Measurements from ENCODE around the gene LCLAT1. TPM values are rescaled to one million over a fixed set of nuclear protein-coding genes. Genes with fewer than 3 reads are reported as not detected.
"Not testable (repeated sequence)": the region's sequence is repeated elsewhere in the genome, so short reads cannot be mapped to it uniquely, and the experiment has no call there.

LCLAT1 gene
- total RNA-seq, 1 donor from 2014 or later, result 31.4 TPM

- Mint-ChIP-seq H3K4me1 (peaks cover 10% of the 10 kb centered on the region), H3K9me3 (peaks cover 22% of the 10 kb centered on the region), H3K36me3 (ENCODE audit: low read depth) (peaks cover 37% of the 10 kb centered on the region)
- H3K27me3 Mint-ChIP-seq; H3K27ac Mint-ChIP-seq; H3K4me3 Mint-ChIP-seq; intact Hi-C loops (cut with micrococcal nuclease); DNase-seq: not testable (repeated sequence)
These were observed 48.9 kb downstream of the LCLAT1 start for GRCh38 chr2:30495896-30496295.

GRCh38 chr2:30499681-30500080 is 52.6 kb downstream of the LCLAT1 start:
- intact Hi-C loops (cut with micrococcal nuclease), result loop anchor here (10.0 kb wide), 1 partner anchor 175 kb away; no protein-coding TSS in a partner anchor
- H3K36me3 Mint-ChIP-seq (ENCODE audit: low read depth), result peaks cover 50% of the 10 kb centered on the region

GRCh38 chr2:30500699-30501098 is 53.7 kb downstream of the LCLAT1 start:
- Mint-ChIP-seq H3K9me3 (peaks cover 23% of the 10 kb centered on the region), H3K36me3 (ENCODE audit: low read depth) (peaks cover 47% of the 10 kb centered on the region), H3K27ac (no peak overlapping the region), H3K4me1 (peaks cover 29% of the 10 kb centered on the region), H3K27me3 (no peaks in the 10 kb centered on the region), H3K4me3 (no peak overlapping the region)
- intact Hi-C loops (cut with micrococcal nuclease), result loop anchor here (10.0 kb wide), 1 partner anchor 174 kb away; no protein-coding TSS in a partner anchor
- DNase-seq, result peak; percentile 6

More at GRCh38 chr2:30499681-30500080, 52.6 kb downstream of the LCLAT1 start:
- peaks cover 27% of the 10 kb centered on the region for H3K9me3 Mint-ChIP-seq
- H3K4me3 Mint-ChIP-seq, result no peak overlapping the region
- no peaks in the 10 kb centered on the region for H3K27me3 Mint-ChIP-seq
- peaks cover 28% of the 10 kb centered on the region for H3K4me1 Mint-ChIP-seq
- H3K27ac Mint-ChIP-seq, result no peak overlapping the region
- DNase-seq, result no peak

GRCh38 chr2:30502310-30502709 is 55.3 kb downstream of the LCLAT1 start:
- DNase-seq, result no peak
- intact Hi-C loops (cut with micrococcal nuclease), result loop anchor here (10.0 kb wide), 1 partner anchor 172 kb away; no protein-coding TSS in a partner anchor
- peaks cover 22% of the 10 kb centered on the region for H3K4me1 Mint-ChIP-seq
- H3K9me3 Mint-ChIP-seq, result peaks cover 21% of the 10 kb centered on the region
- H3K4me3 Mint-ChIP-seq, result no peak overlapping the region
- H3K27ac Mint-ChIP-seq, result no peak overlapping the region
- H3K36me3 Mint-ChIP-seq (ENCODE audit: low read depth), result peaks cover 36% of the 10 kb centered on the region
- H3K27me3 Mint-ChIP-seq, result no peaks in the 10 kb centered on the region

- no peak for DNase-seq
- Mint-ChIP-seq H3K4me1 (peaks cover 22% of the 10 kb centered on the region), H3K4me3 (no peak overlapping the region), H3K36me3 (ENCODE audit: low read depth) (peaks cover 33% of the 10 kb centered on the region), H3K9me3 (peaks cover 23% of the 10 kb centered on the region), H3K27me3 (no peaks in the 10 kb centered on the region), H3K27ac (peak overlapping the region; percentile 21)
- intact Hi-C loops (cut with micrococcal nuclease), result loop anchor here (10.0 kb wide), 1 partner anchor 172 kb away; no protein-coding TSS in a partner anchor
These were observed 56.1 kb downstream of the LCLAT1 start for GRCh38 chr2:30503007-30503694.

GRCh38 chr2:30503695-30504052 is 56.6 kb downstream of the LCLAT1 start:
- Mint-ChIP-seq H3K27me3 (no peaks in the 10 kb centered on the region), H3K9me3 (peaks cover 21% of the 10 kb centered on the region), H3K4me3 (no peak overlapping the region), H3K27ac (peak overlapping the region; percentile 21), H3K36me3 (ENCODE audit: low read depth) (peaks cover 31% of the 10 kb centered on the region), H3K4me1 (peaks cover 24% of the 10 kb centered on the region)
- intact Hi-C loops (cut with micrococcal nuclease), result loop anchor here (10.0 kb wide), 1 partner anchor 171 kb away; no protein-coding TSS in a partner anchor
- DNase-seq, result no peak

- Mint-ChIP-seq H3K36me3 (ENCODE audit: low read depth) (peaks cover 23% of the 10 kb centered on the region), H3K4me1 (peaks cover 24% of the 10 kb centered on the region), H3K27ac (no peak overlapping the region), H3K9me3 (peaks cover 23% of the 10 kb centered on the region), H3K4me3 (no peak overlapping the region), H3K27me3 (no peaks in the 10 kb centered on the region)
- intact Hi-C loops (cut with micrococcal nuclease), result loop anchor here (10.0 kb wide), 1 partner anchor 170 kb away; no protein-coding TSS in a partner anchor
- no peak for DNase-seq
These were observed 57.7 kb downstream of the LCLAT1 start for GRCh38 chr2:30504731-30505130.

- intact Hi-C loops (cut with micrococcal nuclease), result loop anchor here (10.0 kb wide), 1 partner anchor 169 kb away; no protein-coding TSS in a partner anchor
- no peak overlapping the region for H3K27ac Mint-ChIP-seq
- peaks cover 23% of the 10 kb centered on the region for H3K9me3 Mint-ChIP-seq
- no peak for DNase-seq
- H3K36me3 Mint-ChIP-seq (ENCODE audit: low read depth), result peaks cover 23% of the 10 kb centered on the region
- no peak overlapping the region for H3K4me3 Mint-ChIP-seq
- no peaks in the 10 kb centered on the region for H3K27me3 Mint-ChIP-seq
- peaks cover 26% of the 10 kb centered on the region for H3K4me1 Mint-ChIP-seq
These were observed 58.6 kb downstream of the LCLAT1 start for GRCh38 chr2:30505500-30506180.

GRCh38 chr2:30507460-30507859 is 60.4 kb downstream of the LCLAT1 start:
- H3K27me3 Mint-ChIP-seq, DNase-seq, H3K4me3 Mint-ChIP-seq, H3K27ac Mint-ChIP-seq: not testable (repeated sequence)
- intact Hi-C loops (cut with micrococcal nuclease), result loop anchor here (10.0 kb wide), 1 partner anchor 167 kb away; no protein-coding TSS in a partner anchor
- H3K36me3 Mint-ChIP-seq (ENCODE audit: low read depth), result peaks cover 10% of the 10 kb centered on the region
- H3K9me3 Mint-ChIP-seq, result peaks cover 16% of the 10 kb centered on the region
- H3K4me1 Mint-ChIP-seq, result peaks cover 24% of the 10 kb centered on the region

- Mint-ChIP-seq H3K4me3 (no peak overlapping the region), H3K27me3 (no peaks in the 10 kb centered on the region), H3K27ac (no peak overlapping the region), H3K9me3 (peaks cover 16% of the 10 kb centered on the region), H3K4me1 (peaks cover 7% of the 10 kb centered on the region), H3K36me3 (ENCODE audit: low read depth) (peaks cover 9% of the 10 kb centered on the region)
- intact Hi-C loops (cut with micrococcal nuclease), result loop anchor here (10.0 kb wide), 1 partner anchor 165 kb away; no protein-coding TSS in a partner anchor
- peak; percentile 31 for DNase-seq
These were observed 62.7 kb downstream of the LCLAT1 start for GRCh38 chr2:30509716-30510115.

GRCh38 chr2:30510409-30510808 is 63.4 kb downstream of the LCLAT1 start:
- no peak for DNase-seq
- peaks cover 4% of the 10 kb centered on the region for H3K4me1 Mint-ChIP-seq
- H3K9me3 Mint-ChIP-seq, result peaks cover 16% of the 10 kb centered on the region
- H3K27ac Mint-ChIP-seq, result no peak overlapping the region
- no peaks in the 10 kb centered on the region for H3K27me3 Mint-ChIP-seq
- intact Hi-C loops (cut with micrococcal nuclease), result no loop called here
- peaks cover 9% of the 10 kb centered on the region for H3K36me3 Mint-ChIP-seq (ENCODE audit: low read depth)
- no peak overlapping the region for H3K4me3 Mint-ChIP-seq

GRCh38 chr2:30511122-30512083 is 64.4 kb downstream of the LCLAT1 start:
- peaks cover 4% of the 10 kb centered on the region for H3K4me1 Mint-ChIP-seq

GRCh38 chr2:30512243-30512886 is 65.3 kb downstream of the LCLAT1 start:
- no peaks in the 10 kb centered on the region for H3K27me3 Mint-ChIP-seq
- H3K27ac Mint-ChIP-seq, result no peak overlapping the region
- intact Hi-C loops (cut with micrococcal nuclease), result no loop called here
- H3K4me1 Mint-ChIP-seq, result peaks cover 4% of the 10 kb centered on the region
- peak; percentile 21 for DNase-seq
- H3K9me3 Mint-ChIP-seq, result peaks cover 19% of the 10 kb centered on the region
- peaks cover 13% of the 10 kb centered on the region for H3K36me3 Mint-ChIP-seq (ENCODE audit: low read depth)
- no peak overlapping the region for H3K4me3 Mint-ChIP-seq

More at GRCh38 chr2:30511122-30512083, 64.4 kb downstream of the LCLAT1 start:
- Mint-ChIP-seq H3K27ac (no peak overlapping the region), H3K36me3 (ENCODE audit: low read depth) (peaks cover 12% of the 10 kb centered on the region), H3K27me3 (no peaks in the 10 kb centered on the region), H3K4me3 (no peak overlapping the region), H3K9me3 (peaks cover 19% of the 10 kb centered on the region)
- intact Hi-C loops (cut with micrococcal nuclease), result no loop called here
- peak; percentile 37 for DNase-seq
